Middle frontal gyrus (tissue), 1 donor: ENCODE data around the gene LARGE1.
"Not testable (repeated sequence)": the region's sequence is repeated elsewhere in the genome, so short reads cannot be mapped to it uniquely, and the experiment has no call there.

ENCODE experiments used
- DNase-seq: peaks from one replicate; pipeline ENCODE4 v3.0.0-alpha.2; 2015; ENCODE audit warnings: low spot score; ENCODE audit errors: extremely low spot score

Gene LARGE1

GRCh38 chr22:33566495-33566894, 353.8 kb downstream of the LARGE1 start:
- not testable (repeated sequence) for DNase-seq

GRCh38 chr22:33565580-33565995, 354.7 kb downstream of the LARGE1 start:
- no peak for DNase-seq

GRCh38 chr22:33564683-33565082, 355.6 kb downstream of the LARGE1 start:
- DNase-seq: no peak

GRCh38 chr22:33563220-33563964, 356.9 kb downstream of the LARGE1 start:
- no peak for DNase-seq

GRCh38 chr22:33562501-33562900, 357.8 kb downstream of the LARGE1 start:
- DNase-seq: no peak

- DNase-seq: no peak
Measured at GRCh38 chr22:33561149-33561807, 359.0 kb downstream of the LARGE1 start.

- DNase-seq: no peak
Measured at GRCh38 chr22:33557836-33558235, 362.4 kb downstream of the LARGE1 start.

- DNase-seq: no peak
Measured at GRCh38 chr22:33555814-33556522, 364.3 kb downstream of the LARGE1 start.

GRCh38 chr22:33553493-33553892, 366.8 kb downstream of the LARGE1 start:
- DNase-seq: no peak

GRCh38 chr22:33544707-33545106, 375.6 kb downstream of the LARGE1 start:
- DNase-seq: no peak

GRCh38 chr22:33542722-33543121, 377.6 kb downstream of the LARGE1 start:
- DNase-seq: no peak

- no peak for DNase-seq
Measured at GRCh38 chr22:33542153-33542552, 378.1 kb downstream of the LARGE1 start.

- no peak for DNase-seq
Measured at GRCh38 chr22:33539902-33540751, 380.1 kb downstream of the LARGE1 start.

GRCh38 chr22:33539202-33539901, 380.9 kb downstream of the LARGE1 start:
- DNase-seq: no peak

- no peak for DNase-seq
Measured at GRCh38 chr22:33538277-33538885, 381.9 kb downstream of the LARGE1 start.

- no peak for DNase-seq
Measured at GRCh38 chr22:33537059-33537458, 383.2 kb downstream of the LARGE1 start.

GRCh38 chr22:33535937-33536875, 384.1 kb downstream of the LARGE1 start:
- DNase-seq: no peak

- no peak for DNase-seq
Measured at GRCh38 chr22:33529424-33530113, 390.7 kb downstream of the LARGE1 start.

GRCh38 chr22:33528183-33528582, 392.1 kb downstream of the LARGE1 start:
- no peak for DNase-seq
